Mesothelial cell of epicardium (in vitro differentiated cells): ENCODE measurements around the gene CFAP92. TPM values are rescaled to one million over a fixed set of nuclear protein-coding genes. Genes with fewer than 3 reads are reported as not detected.

ENCODE experiments used
- DNase-seq, 2 experiments: peaks; one replicate each; pipeline ENCODE4 v3.0.0; 2021; ENCODE audit warnings: low spot score in 2 of 2; ENCODE audit not compliant: unreplicated experiment in 2 of 2
- H3K27ac Mint-ChIP-seq: 2 replicates; pipeline ENCODE4 v1.8.0; 2021; ENCODE audit warnings: mixed read lengths
- H3K27me3 Mint-ChIP-seq: 2 replicates; pipeline ENCODE4 v1.8.0; 2021; ENCODE audit warnings: low read depth, mixed read lengths
- H3K36me3 Mint-ChIP-seq: 2 replicates; pipeline ENCODE4 v1.8.0; 2021; ENCODE audit warnings: mixed read lengths
- H3K4me1 Mint-ChIP-seq: 2 replicates; pipeline ENCODE4 v1.8.0; 2021; ENCODE audit warnings: mixed read lengths
- H3K4me3 Mint-ChIP-seq: 2 replicates; pipeline ENCODE4 v1.8.0; 2021; ENCODE audit warnings: mild to moderate bottlenecking, moderate library complexity, mixed read lengths
- H3K9me3 Mint-ChIP-seq: 2 replicates; pipeline ENCODE4 v1.8.0; 2021; ENCODE audit warnings: mixed read lengths
- total RNA-seq: library from RNA; stranded (reverse); gene quantifications from 3 replicates; pipeline ENCODE4 v1.2.1, GENCODE V29; 2021
- TF ChIP-seq, protein P1 (sequence below): fragments of 200-600 bp; sonication (generic); IDR thresholded peaks from one replicate; pipeline ENCODE4 v1.5.0; 2021; ENCODE audit warnings: antibody characterized with exemption; ENCODE audit not compliant: unreplicated experiment

The CFAP92 gene
- total RNA-seq, 1 donor from 2014 or later: 0.76 TPM

DNA sequence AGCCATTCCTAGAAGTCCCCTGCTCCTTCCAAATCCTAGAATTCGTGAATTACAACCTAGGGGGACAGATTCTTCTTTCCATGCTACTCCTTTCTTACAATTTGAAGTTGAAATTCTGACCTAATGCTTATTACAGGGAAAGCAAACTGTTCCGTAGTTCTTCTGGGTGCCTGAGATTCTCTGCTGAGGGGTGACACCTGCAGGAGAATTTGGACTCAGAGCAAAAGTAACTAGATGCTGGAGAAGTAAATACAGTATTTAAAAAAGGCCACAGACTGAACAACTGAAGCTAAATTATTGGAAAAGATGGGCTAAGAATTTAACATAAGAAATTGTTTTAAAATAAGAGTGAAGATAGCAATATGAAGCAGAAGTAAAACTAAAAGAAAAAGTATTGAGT is 76.6 kb downstream of the CFAP92 start:
- DNase-seq: no peak
- no peak overlapping the region for H3K27ac Mint-ChIP-seq
- no peak overlapping the region for H3K4me3 Mint-ChIP-seq
- peaks cover 62% of the 10 kb centered on the region for H3K36me3 Mint-ChIP-seq
- H3K9me3 Mint-ChIP-seq: peaks cover 37% of the 10 kb centered on the region
- H3K4me1 Mint-ChIP-seq: no peaks in the 10 kb centered on the region
- no peaks in the 10 kb centered on the region for H3K27me3 Mint-ChIP-seq
- TF ChIP-seq, protein P1, sequence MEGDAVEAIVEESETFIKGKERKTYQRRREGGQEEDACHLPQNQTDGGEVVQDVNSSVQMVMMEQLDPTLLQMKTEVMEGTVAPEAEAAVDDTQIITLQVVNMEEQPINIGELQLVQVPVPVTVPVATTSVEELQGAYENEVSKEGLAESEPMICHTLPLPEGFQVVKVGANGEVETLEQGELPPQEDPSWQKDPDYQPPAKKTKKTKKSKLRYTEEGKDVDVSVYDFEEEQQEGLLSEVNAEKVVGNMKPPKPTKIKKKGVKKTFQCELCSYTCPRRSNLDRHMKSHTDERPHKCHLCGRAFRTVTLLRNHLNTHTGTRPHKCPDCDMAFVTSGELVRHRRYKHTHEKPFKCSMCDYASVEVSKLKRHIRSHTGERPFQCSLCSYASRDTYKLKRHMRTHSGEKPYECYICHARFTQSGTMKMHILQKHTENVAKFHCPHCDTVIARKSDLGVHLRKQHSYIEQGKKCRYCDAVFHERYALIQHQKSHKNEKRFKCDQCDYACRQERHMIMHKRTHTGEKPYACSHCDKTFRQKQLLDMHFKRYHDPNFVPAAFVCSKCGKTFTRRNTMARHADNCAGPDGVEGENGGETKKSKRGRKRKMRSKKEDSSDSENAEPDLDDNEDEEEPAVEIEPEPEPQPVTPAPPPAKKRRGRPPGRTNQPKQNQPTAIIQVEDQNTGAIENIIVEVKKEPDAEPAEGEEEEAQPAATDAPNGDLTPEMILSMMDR: no peak

DNA sequence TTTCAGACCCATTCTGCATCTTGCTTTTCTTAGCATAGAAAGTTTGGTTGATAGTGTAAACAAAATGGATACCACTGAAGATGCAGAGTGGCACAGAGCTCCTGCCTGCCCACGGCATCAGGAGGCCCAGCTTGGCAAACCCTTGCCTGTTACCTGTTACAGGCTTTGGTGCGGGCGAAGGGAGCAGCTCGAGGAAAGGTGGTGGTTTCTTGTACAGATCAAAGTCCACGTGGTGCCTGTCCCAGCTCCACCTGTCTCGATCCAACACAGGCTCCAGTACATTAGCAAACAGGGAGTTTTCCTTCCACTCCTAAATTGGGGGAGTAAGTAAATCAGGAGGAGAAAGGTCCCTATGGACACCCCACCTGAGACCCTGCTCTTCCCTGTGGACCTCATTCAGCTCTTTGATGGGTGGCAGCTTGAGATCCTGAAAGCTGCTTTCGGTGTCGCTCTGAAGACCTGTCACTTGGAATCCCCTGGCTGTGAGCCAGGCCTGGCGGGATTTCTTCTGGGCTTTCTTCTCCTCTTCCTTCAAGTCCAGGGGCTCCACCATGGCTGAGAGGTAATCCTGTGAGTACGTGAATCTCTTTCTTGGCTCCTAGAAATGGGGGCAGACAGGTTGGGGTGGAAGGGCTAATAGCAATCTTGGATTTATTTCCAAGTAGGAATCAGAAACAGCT is 78.8 kb downstream of the CFAP92 start:
- H3K36me3 Mint-ChIP-seq: peaks cover 56% of the 10 kb centered on the region
- H3K4me1 Mint-ChIP-seq: no peaks in the 10 kb centered on the region
- H3K27ac Mint-ChIP-seq: no peak overlapping the region
- no peak overlapping the region for H3K4me3 Mint-ChIP-seq
- no peaks in the 10 kb centered on the region for H3K27me3 Mint-ChIP-seq
- TF ChIP-seq, protein P1: no peak
- DNase-seq: no peak
- H3K9me3 Mint-ChIP-seq: peaks cover 19% of the 10 kb centered on the region

GRCh38 chr3:128911911-128912310 is 82.0 kb downstream of the CFAP92 start:
- no peaks in the 10 kb centered on the region for H3K9me3 Mint-ChIP-seq
- no peak for DNase-seq
- no peaks in the 10 kb centered on the region for H3K4me1 Mint-ChIP-seq
- TF ChIP-seq, protein P1: no peak
- no peak overlapping the region for H3K4me3 Mint-ChIP-seq
- H3K27me3 Mint-ChIP-seq: no peaks in the 10 kb centered on the region
- H3K27ac Mint-ChIP-seq: no peak overlapping the region
- H3K36me3 Mint-ChIP-seq: peaks cover 31% of the 10 kb centered on the region

DNA sequence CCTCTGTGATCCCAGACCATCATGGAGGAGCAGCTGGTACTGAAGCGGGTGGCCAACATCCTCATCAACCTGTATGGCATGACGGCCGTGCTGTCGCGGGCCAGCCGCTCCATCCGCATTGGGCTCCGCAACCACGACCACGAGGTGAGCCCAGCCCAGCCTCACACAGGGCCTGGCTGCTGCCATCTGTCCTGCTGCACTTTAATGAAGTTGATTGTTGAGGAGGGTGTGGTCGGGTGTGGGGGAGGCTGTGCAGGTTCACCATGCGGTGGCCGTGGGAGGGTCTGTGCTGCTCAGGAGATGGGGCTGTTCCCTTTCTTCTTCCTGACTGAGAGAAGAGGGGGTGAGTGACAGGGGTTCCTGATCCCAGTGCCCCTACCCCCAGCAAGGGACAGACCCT is 83.9 kb downstream of the CFAP92 start:
- DNase-seq: no peak
- H3K27me3 Mint-ChIP-seq: no peaks in the 10 kb centered on the region

GRCh38 chr3:128908951-128909350 is 84.9 kb downstream of the CFAP92 start:
- no peak overlapping the region for H3K4me3 Mint-ChIP-seq
- no peaks in the 10 kb centered on the region for H3K27me3 Mint-ChIP-seq
- H3K27ac Mint-ChIP-seq: no peak overlapping the region
- TF ChIP-seq, protein P1: no peak
- H3K36me3 Mint-ChIP-seq: peaks cover 34% of the 10 kb centered on the region
- no peaks in the 10 kb centered on the region for H3K4me1 Mint-ChIP-seq
- no peak for DNase-seq
- no peaks in the 10 kb centered on the region for H3K9me3 Mint-ChIP-seq

More for the DNA sequence above, 83.9 kb downstream of the CFAP92 start:
- Mint-ChIP-seq H3K27ac (no peak overlapping the region), H3K36me3 (peaks cover 26% of the 10 kb centered on the region), H3K9me3 (no peaks in the 10 kb centered on the region), H3K4me3 (no peak overlapping the region), H3K4me1 (no peaks in the 10 kb centered on the region)
- TF ChIP-seq, protein P1: no peak
